ENCODE results near the gene ZNF653. TPM values are rescaled to one million over a fixed set of nuclear protein-coding genes. Genes with fewer than 3 reads are reported as not detected.

ZNF653 gene
- total and polyA plus RNA-seq, 2 donors (not counting 3 experiments of a cell fraction or from before 2014, with no cell fraction given), result 7.0 to 8.7 TPM

GRCh38 chr19:11534538-11534937 lies 28.9 kb upstream of the ZNF653 start:
- CTCF ChIA-PET, result no interaction called here
- intact Hi-C loops (cut with micrococcal nuclease), result no loop called here

More at GRCh38 chr19:11534538-11534937, 28.9 kb upstream of the ZNF653 start:
- Histone ChIP-seq H3K79me2 (ENCODE audit: control insufficient read depth, insufficient read depth, low read length) (no peaks in the 10 kb centered on the region), H3K4me1 (ENCODE audit: control insufficient read depth, extremely low read depth, insufficient read depth, low read length) (peaks cover 9% of the 10 kb centered on the region), H3K9ac (replicated peaks; ENCODE audit: extremely low read depth, insufficient read depth, low read length) (no peak overlapping the region), H3K4me2 (ENCODE audit: insufficient read depth, low read length) (no peak overlapping the region), H4K20me1 (replicated peaks; ENCODE audit: control insufficient read depth, extremely low read depth, insufficient read depth, low read length) (no peaks in the 10 kb centered on the region), H3K36me3 (ENCODE audit: control insufficient read depth in 2 of 2, extremely low read depth in 1 of 2, insufficient read depth in 2 of 2, low read length in 2 of 2) (no peaks in the 10 kb centered on the region), H3K27ac (ENCODE audit: insufficient read depth, low read depth, low read length) (no peak overlapping the region), H3K27me3 (ENCODE audit: control insufficient read depth in 2 of 2, insufficient read depth in 2 of 2, low read length in 2 of 2) (peaks cover 4 to 5% of the 10 kb centered on the region in 2 experiments), H3K4me3 (replicated peaks in 1 of 3; ENCODE audit: insufficient read depth in 1 of 3, low read depth in 1 of 3, low read length in 3 of 3) (no peak overlapping the region), H2AFZ (ENCODE audit: low read depth, low read length) (no peak overlapping the region), H3K9me1 (replicated peaks; ENCODE audit: control insufficient read depth, extremely low read depth, insufficient read depth, low read length) (no peaks in the 10 kb centered on the region), H3K9me3 (replicated peaks; ENCODE audit: control insufficient read depth, insufficient read depth, low read length) (no peaks in the 10 kb centered on the region)
- POLR2A ChIA-PET, result interaction anchor here (0.7 kb wide), 1 partner anchor 22 kb away, joined by 4 read pairs; no protein-coding TSS in a partner anchor
- no TSS peak for BruUV-seq (replicated peaks)
- TF ChIP-seq POLR2A (IDR thresholded peaks at IDR 0.05; ENCODE audit: low read depth, low read length) (no peak), POLR2AphosphoS5 (IDR thresholded peaks at IDR 0.05; ENCODE audit: insufficient read depth, low read depth, low read length) (no peak), GATA2 (IDR thresholded peaks at IDR 0.05; ENCODE audit: insufficient read depth, insufficient read length, low read depth, low read length) (no peak), JUN (IDR thresholded peaks at IDR 0.05; ENCODE audit: borderline replicate concordance, insufficient read depth, insufficient read length, low read depth) (no peak), FOS (IDR thresholded peaks at IDR 0.05; ENCODE audit: borderline replicate concordance, insufficient read depth, low read length) (no peak), MAX (IDR thresholded peaks at IDR 0.05; ENCODE audit: insufficient read depth, insufficient read length) (no peak), MYC (IDR thresholded peaks at IDR 0.05; ENCODE audit: low read depth, low read length) (no peak), CTCF (IDR thresholded peaks at IDR 0.05; ENCODE audit: extremely low read depth in 1 of 2, insufficient read depth in 1 of 2, low read depth in 1 of 2, low read length in 2 of 2) (no peak), EZH2 (IDR thresholded peaks at IDR 0.05; ENCODE audit: borderline replicate concordance, low read depth, low read length, severe bottlenecking) (no peak)
- DNase-seq (ENCODE audit: low read depth, low spot score) (no peak), FAIRE-seq (no peak)
- dilution Hi-C loops (cut with MboI; ENCODE audit: extremely low pct_ligation_motif_present, low sequenced_read_pairs), result no loop called here
